Progenitor cell of endocrine pancreas (in vitro differentiated cells): ENCODE data around the gene B4GALT7. TPM values are rescaled to one million over a fixed set of nuclear protein-coding genes. Genes with fewer than 3 reads are reported as not detected.

ENCODE experiments used
- DNase-seq: peaks from one replicate; pipeline ENCODE4 v3.0.0; 2021; ENCODE audit warnings: low spot score; ENCODE audit not compliant: unreplicated experiment
- H3K27ac Mint-ChIP-seq: 2 replicates; pipeline ENCODE4 v1.8.0; 2021; ENCODE audit warnings: mild to moderate bottlenecking, moderate library complexity, mixed read lengths
- H3K27me3 Mint-ChIP-seq: 2 replicates; pipeline ENCODE4 v1.8.0; 2021; ENCODE audit warnings: mixed read lengths
- H3K36me3 Mint-ChIP-seq: 2 replicates; pipeline ENCODE4 v1.8.0; 2022; ENCODE audit warnings: mixed read lengths; ENCODE audit not compliant: insufficient read depth
- H3K4me1 Mint-ChIP-seq: 2 replicates; pipeline ENCODE4 v1.8.0; 2021; ENCODE audit warnings: low read depth, mixed read lengths
- H3K4me3 Mint-ChIP-seq: 2 replicates; pipeline ENCODE4 v1.8.0; 2021; ENCODE audit warnings: low read depth, mild to moderate bottlenecking, moderate library complexity, mixed read lengths
- H3K9me3 Mint-ChIP-seq: 2 replicates; pipeline ENCODE4 v1.8.0; 2021; ENCODE audit warnings: low read depth, mixed read lengths
- total RNA-seq: library from RNA; stranded (reverse); gene quantifications from 2 replicates; pipeline ENCODE4 v1.2.1, GENCODE V29; 2021
- TF ChIP-seq, protein P1 (sequence below): fragments of 200-600 bp; sonication (generic); IDR thresholded peaks from one replicate; pipeline ENCODE4 v1.5.0; 2021; ENCODE audit warnings: antibody characterized with exemption, mild to moderate bottlenecking; ENCODE audit not compliant: unreplicated experiment

The B4GALT7 gene
- total RNA-seq, 1 donor from 2014 or later: 38.8 TPM

DNA sequence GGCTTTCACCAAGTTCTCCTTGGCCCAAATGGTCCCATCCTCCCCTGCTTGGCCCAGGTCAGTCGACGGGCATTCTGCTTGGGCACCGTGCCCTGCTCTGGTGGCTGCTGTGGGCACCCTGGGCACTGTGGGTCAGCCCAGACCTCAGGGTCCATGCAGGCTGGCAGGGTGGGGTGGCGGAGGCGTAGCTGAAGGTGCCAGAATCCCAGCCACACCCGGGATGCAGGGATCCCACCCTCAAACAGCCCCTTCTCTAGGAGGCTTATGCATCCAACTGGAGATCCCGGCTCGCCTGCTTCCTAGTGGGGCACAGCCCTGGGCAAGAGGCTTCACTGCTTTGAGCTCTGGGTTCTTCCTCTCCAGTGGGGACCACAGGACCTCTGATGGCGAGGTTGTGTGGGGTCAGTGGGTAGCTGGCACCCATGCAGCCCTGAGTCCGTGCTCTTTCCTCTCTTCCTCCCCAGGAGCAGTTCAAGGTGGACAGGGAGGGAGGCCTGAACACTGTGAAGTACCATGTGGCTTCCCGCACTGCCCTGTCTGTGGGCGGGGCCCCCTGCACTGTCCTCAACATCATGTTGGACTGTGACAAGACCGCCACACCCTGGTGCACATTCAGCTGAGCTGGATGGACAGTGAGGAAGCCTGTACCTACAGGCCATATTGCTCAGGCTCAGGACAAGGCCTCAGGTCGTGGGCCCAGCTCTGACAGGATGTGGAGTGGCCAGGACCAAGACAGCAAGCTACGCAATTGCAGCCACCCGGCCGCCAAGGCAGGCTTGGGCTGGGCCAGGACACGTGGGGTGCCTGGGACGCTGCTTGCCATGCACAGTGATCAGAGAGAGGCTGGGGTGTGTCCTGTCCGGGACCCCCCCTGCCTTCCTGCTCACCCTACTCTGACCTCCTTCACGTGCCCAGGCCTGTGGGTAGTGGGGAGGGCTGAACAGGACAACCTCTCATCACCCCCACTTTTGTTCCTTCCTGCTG, 9.4 kb downstream of the B4GALT7 start:
- no peaks in the 10 kb centered on the region for H3K27me3 Mint-ChIP-seq
- peaks cover 2% of the 10 kb centered on the region for H3K4me1 Mint-ChIP-seq
- H3K4me3 Mint-ChIP-seq: no peak overlapping the region
- no peak overlapping the region for H3K27ac Mint-ChIP-seq
- DNase-seq: no peak
- TF ChIP-seq, protein P1, sequence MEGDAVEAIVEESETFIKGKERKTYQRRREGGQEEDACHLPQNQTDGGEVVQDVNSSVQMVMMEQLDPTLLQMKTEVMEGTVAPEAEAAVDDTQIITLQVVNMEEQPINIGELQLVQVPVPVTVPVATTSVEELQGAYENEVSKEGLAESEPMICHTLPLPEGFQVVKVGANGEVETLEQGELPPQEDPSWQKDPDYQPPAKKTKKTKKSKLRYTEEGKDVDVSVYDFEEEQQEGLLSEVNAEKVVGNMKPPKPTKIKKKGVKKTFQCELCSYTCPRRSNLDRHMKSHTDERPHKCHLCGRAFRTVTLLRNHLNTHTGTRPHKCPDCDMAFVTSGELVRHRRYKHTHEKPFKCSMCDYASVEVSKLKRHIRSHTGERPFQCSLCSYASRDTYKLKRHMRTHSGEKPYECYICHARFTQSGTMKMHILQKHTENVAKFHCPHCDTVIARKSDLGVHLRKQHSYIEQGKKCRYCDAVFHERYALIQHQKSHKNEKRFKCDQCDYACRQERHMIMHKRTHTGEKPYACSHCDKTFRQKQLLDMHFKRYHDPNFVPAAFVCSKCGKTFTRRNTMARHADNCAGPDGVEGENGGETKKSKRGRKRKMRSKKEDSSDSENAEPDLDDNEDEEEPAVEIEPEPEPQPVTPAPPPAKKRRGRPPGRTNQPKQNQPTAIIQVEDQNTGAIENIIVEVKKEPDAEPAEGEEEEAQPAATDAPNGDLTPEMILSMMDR: no peak
- H3K36me3 Mint-ChIP-seq: peaks cover 4% of the 10 kb centered on the region
- no peaks in the 10 kb centered on the region for H3K9me3 Mint-ChIP-seq

DNA sequence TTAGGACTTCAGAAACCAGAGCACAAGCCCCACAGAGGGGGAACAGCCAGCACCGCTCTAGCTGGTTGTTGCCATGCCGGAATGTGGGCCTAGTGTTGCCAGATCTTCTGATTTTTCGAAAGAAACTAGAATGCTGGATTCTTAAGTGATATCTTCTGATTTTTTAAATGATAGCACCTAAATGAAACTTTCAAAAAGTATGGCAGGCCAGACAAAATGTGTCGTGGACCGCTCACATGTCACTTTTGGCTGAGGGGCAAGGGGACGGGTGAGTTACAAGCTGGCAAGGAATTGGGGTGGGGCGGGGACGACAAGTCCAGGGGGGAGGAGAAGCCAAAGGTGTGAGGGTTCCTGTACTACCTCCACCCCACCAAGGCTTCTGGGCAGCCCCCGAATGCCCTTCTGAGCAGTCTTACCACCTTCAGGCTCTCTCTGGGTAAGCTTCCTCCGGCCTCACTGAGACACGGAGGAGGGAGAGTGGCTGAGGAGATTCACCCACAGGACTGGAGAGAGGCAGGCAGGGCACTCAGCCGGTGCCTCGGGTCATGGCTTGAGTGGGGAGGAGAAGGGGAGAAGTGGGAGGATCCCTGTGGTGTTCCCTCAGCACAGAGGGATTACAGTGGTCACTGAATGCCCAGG, 10.3 kb downstream of the B4GALT7 start:
- Mint-ChIP-seq H3K9me3 (no peaks in the 10 kb centered on the region), H3K27ac (peak overlapping the region; percentile 17), H3K4me3 (no peak overlapping the region), H3K36me3 (peaks cover 3% of the 10 kb centered on the region), H3K4me1 (peaks cover 2% of the 10 kb centered on the region), H3K27me3 (no peaks in the 10 kb centered on the region)
- DNase-seq: no peak
- TF ChIP-seq, protein P1: no peak

DNA sequence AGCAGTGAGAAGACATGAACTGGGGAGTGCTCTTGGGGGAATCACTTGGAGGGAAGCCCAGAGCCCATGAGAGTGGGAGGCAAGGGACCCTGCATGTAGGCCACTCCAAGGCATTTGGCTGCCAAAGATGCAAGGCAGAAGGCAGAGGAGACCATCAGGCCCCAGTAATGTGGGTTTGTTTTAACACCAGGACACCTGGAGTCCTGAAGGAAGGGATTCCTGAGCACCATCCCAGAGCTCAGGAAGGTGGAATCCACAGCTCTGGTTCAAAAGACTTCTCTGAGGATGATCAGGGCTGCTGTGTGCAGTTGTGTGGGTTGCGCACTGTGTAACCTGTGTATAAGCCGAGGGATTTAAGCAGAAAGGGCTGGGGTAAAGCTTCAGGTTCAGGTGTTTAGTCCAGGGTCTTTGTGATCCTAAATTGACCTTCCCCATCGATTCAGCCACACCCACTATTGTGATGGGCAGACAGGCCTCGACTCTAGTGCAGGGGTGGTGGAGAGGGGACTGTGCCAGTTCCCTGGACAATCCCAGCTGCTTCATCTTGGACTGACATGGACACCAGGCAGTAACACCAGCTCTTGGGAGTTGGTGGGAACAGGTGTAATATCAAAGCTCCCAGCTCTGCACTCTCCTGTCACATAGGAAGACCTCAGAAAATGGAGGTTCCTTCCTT, 11.0 kb downstream of the B4GALT7 start:
- no peak for DNase-seq
- H3K36me3 Mint-ChIP-seq: peaks cover 2% of the 10 kb centered on the region

DNA sequence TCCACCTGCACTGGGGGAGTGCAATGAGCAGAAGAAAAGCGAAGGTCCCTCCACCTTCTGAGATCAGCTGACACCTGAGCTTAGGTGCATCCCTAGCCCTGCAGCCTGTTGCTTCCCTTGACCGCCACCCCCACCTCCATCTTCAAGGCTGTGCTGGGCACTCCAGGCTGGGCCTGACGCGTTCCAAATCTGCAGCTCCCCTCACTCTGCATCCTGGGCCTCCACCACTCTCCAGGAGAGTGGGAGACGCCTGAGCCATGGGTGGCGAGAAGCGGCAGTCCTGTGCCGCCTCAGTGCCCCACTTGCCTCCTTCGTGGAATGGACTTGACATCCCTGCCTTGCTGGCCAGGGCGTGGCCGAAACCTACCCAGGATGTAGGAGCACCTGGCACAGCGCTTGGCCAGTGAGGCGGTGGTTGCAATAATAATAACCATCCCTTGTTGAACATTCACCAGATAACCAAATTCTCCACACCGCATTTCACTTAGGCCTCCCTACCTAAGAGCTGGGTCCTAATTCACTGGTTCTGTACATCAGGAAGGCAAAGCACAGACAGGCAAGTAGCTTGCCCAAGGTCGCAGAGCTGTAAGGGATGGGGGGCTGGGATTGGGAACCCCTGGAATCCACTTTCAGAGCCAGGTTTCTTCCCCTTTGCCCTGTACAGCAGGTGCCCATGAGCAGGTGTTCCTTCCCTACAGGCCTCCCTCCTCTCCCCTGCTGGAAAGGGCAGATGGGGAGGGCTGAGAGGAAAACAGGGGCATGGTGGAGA, 11.7 kb downstream of the B4GALT7 start:
- Mint-ChIP-seq H3K36me3 (peaks cover 4% of the 10 kb centered on the region), H3K27ac (no peak overlapping the region), H3K4me3 (no peak overlapping the region), H3K4me1 (peaks cover 2% of the 10 kb centered on the region), H3K9me3 (no peaks in the 10 kb centered on the region), H3K27me3 (no peaks in the 10 kb centered on the region)
- TF ChIP-seq, protein P1: no peak
- DNase-seq: no peak

More for the DNA sequence above, 11.0 kb downstream of the B4GALT7 start:
- Mint-ChIP-seq H3K27me3 (no peaks in the 10 kb centered on the region), H3K4me3 (no peak overlapping the region), H3K4me1 (peaks cover 2% of the 10 kb centered on the region), H3K9me3 (no peaks in the 10 kb centered on the region), H3K27ac (peak overlapping the region; percentile 17)
- TF ChIP-seq, protein P1: no peak
